GM20431 (cell line): ENCODE results near the gene PIEZO1.
"Not testable (repeated sequence)": the region's sequence is repeated elsewhere in the genome, so short reads cannot be mapped to it uniquely, and the experiment has no call there.

Experiments
- in situ Hi-C: fragments of 300-500 bp; cut with MseI, MboI; formaldehyde crosslinking; loops from one replicate; pipeline ENCODE4 v1.15.0; 2020; ENCODE audit warnings: low sequenced_read_pairs; ENCODE audit not compliant: unreplicated experiment

PIEZO1 gene

GRCh38 chr16:88805340-88805715, 20.3 kb upstream of the PIEZO1 start:
- in situ Hi-C loops: no loop called here

GRCh38 chr16:88804552-88805339, 19.7 kb upstream of the PIEZO1 start:
- in situ Hi-C loops: no loop called here

GRCh38 chr16:88804173-88804551, 19.1 kb upstream of the PIEZO1 start:
- in situ Hi-C loops: no loop called here

- in situ Hi-C loops: no loop called here
Measured at GRCh38 chr16:88803264-88803987, 18.4 kb upstream of the PIEZO1 start, which contains the start of gene CDT1. TSS of gene CDT1 (plus strand) at chr16:88803789. CDS start at chr16:88803832, 43 bp downstream.

- in situ Hi-C loops: no loop called here
Measured at GRCh38 chr16:88800277-88800592, 15.2 kb upstream of the PIEZO1 start.

GRCh38 chr16:88799569-88800276, 14.7 kb upstream of the PIEZO1 start:
- in situ Hi-C loops: no loop called here

GRCh38 chr16:88798772-88799455, 13.9 kb upstream of the PIEZO1 start:
- in situ Hi-C loops: no loop called here

- in situ Hi-C loops: no loop called here
Measured at GRCh38 chr16:88798073-88798472, 13.1 kb upstream of the PIEZO1 start.

GRCh38 chr16:88796278-88796677, 11.3 kb upstream of the PIEZO1 start:
- in situ Hi-C loops: no loop called here

- in situ Hi-C loops: no loop called here
Measured at GRCh38 chr16:88793251-88793954, 8.4 kb upstream of the PIEZO1 start.

- in situ Hi-C loops: no loop called here
Measured at GRCh38 chr16:88792668-88793250, 7.7 kb upstream of the PIEZO1 start.

- in situ Hi-C loops: no loop called here
Measured at GRCh38 chr16:88792078-88792550, 7.1 kb upstream of the PIEZO1 start.

- in situ Hi-C loops: no loop called here
Measured at GRCh38 chr16:88790312-88791211, 5.5 kb upstream of the PIEZO1 start.

- in situ Hi-C loops: no loop called here
Measured at GRCh38 chr16:88789594-88789993, 4.6 kb upstream of the PIEZO1 start.

GRCh38 chr16:88788749-88789148, 3.7 kb upstream of the PIEZO1 start:
- in situ Hi-C loops: not testable (repeated sequence)

GRCh38 chr16:88787579-88788314, 2.7 kb upstream of the PIEZO1 start:
- in situ Hi-C loops: no loop called here

GRCh38 chr16:88784856-88785105, 239 bp downstream of the PIEZO1 start:
- in situ Hi-C loops: no loop called here
